ENCODE measurements around the gene TPRX2.
"Not testable (repeated sequence)": the region's sequence is repeated elsewhere in the genome, so short reads cannot be mapped to it uniquely, and the experiment has no call there.

TPRX2 gene

GRCh38 chr19:47899335-47899734 lies 40.3 kb downstream of the TPRX2 start:
- TF ChIP-seq ZFX (IDR thresholded peaks at IDR 0.05) (no peak), CTCF (conservative IDR thresholded peaks at IDR 0.05) (no peak)
- H3K27ac ChIP-seq = no peak overlapping the region

GRCh38 chr19:47901370-47901769 lies 42.3 kb downstream of the TPRX2 start:
- no peak for TF ChIP-seq CTCF (conservative IDR thresholded peaks at IDR 0.05)
- no peak overlapping the region for H3K27ac ChIP-seq

GRCh38 chr19:47909350-47909749 lies 50.3 kb downstream of the TPRX2 start:
- H3K27ac ChIP-seq = not testable (repeated sequence)
- peak; percentile 25 for TF ChIP-seq CTCF (conservative IDR thresholded peaks at IDR 0.05)

- not testable (repeated sequence) for H3K27ac ChIP-seq
Observed at GRCh38 chr19:47910191-47910590, 51.2 kb downstream of the TPRX2 start.
